HepG2 (cell line): Measurements from ENCODE around the gene GEMIN2. TPM values are rescaled to one million over a fixed set of nuclear protein-coding genes. Genes with fewer than 3 reads are reported as not detected.

Experiments
- ATF7-NPFF ChIP-seq: sonication (generic); formaldehyde crosslinking; IDR thresholded peaks from 2 replicates; pipeline ENCODE4 v1.8.1; 2023; ENCODE audit warnings: mild to moderate bottlenecking, low read depth, missing genetic modification reagents, moderate library complexity
- ERF ChIP-seq: IDR thresholded peaks from 2 replicates; pipeline ENCODE4 v1.6.1; 2018; ENCODE audit warnings: missing biosample characterization, missing genetic modification reagents
- PAF1 ChIP-seq: IDR thresholded peaks from 2 replicates; pipeline ENCODE4 v1.6.1; 2016; ENCODE audit warnings: missing genetic modification reagents, missing compliant biosample characterization
- REXO4 ChIP-seq: sonication (generic); formaldehyde crosslinking; IDR thresholded peaks from 2 replicates; pipeline ENCODE4 v1.8.0; 2022; ENCODE audit warnings: missing genetic modification reagents, mild to moderate bottlenecking, borderline replicate concordance
- SCMH1 ChIP-seq: sonication (generic); formaldehyde crosslinking; IDR thresholded peaks from 2 replicates; pipeline ENCODE4 v1.9.0; 2021; ENCODE audit warnings: missing genetic modification reagents, mild to moderate bottlenecking, borderline replicate concordance
- SOX13 ChIP-seq, 3 experiments: fragments of 450-650 bp in 1 of 3; sonication (generic) in 1 of 3; formaldehyde crosslinking in 1 of 3; IDR thresholded peaks in 2 of 3; conservative IDR thresholded peaks in 1 of 3; 2 replicates each; pipeline versions ENCODE4 v1.5.0 to v1.6.1; 2016 to 2020; ENCODE audit warnings: antibody characterized with exemption in 1 of 3, mild to moderate bottlenecking in 1 of 3, missing compliant biosample characterization in 1 of 3, missing genetic modification reagents in 1 of 3, moderate library complexity in 1 of 3
- TBX2 ChIP-seq: sonication (generic); formaldehyde crosslinking; IDR thresholded peaks from 2 replicates; pipeline ENCODE4 v1.5.0; 2020; ENCODE audit warnings: missing genetic modification reagents, mild to moderate bottlenecking, borderline replicate concordance
- ZFY ChIP-seq: sonication (generic); formaldehyde crosslinking; IDR thresholded peaks from 2 replicates; pipeline ENCODE4 v1.4.0; 2020; ENCODE audit warnings: missing genetic modification reagents
- ZNF12 ChIP-seq: sonication (generic); formaldehyde crosslinking; IDR thresholded peaks from 2 replicates; pipeline ENCODE4 v1.5.0; 2020; ENCODE audit warnings: missing genetic modification reagents
- ZNF143 ChIP-seq: sonication (generic); formaldehyde crosslinking; IDR thresholded peaks from 2 replicates; pipeline ENCODE4 v1.4.0; 2020; ENCODE audit warnings: missing genetic modification reagents
- ZNF180 ChIP-seq: sonication (generic); formaldehyde crosslinking; IDR thresholded peaks from 2 replicates; pipeline ENCODE4 v1.4.0; 2020; ENCODE audit warnings: low read depth, missing genetic modification reagents, borderline replicate concordance
- ZNF407 ChIP-seq: sonication (generic); formaldehyde crosslinking; IDR thresholded peaks from one replicate; pipeline ENCODE4 v1.5.1; 2020; ENCODE audit warnings: mild to moderate bottlenecking, missing genetic modification reagents; ENCODE audit errors: not compliant biosample characterization
- ZNF597 ChIP-seq: sonication (generic); formaldehyde crosslinking; IDR thresholded peaks from 2 replicates; pipeline ENCODE4 v1.5.0; 2020; ENCODE audit warnings: missing genetic modification reagents
- ZNF790 ChIP-seq: sonication (generic); formaldehyde crosslinking; IDR thresholded peaks from 2 replicates; pipeline ENCODE4 v1.8.0; 2022; ENCODE audit warnings: missing genetic modification reagents, mild to moderate bottlenecking, borderline replicate concordance
- polyA plus RNA-seq, 8 experiments: library from polyadenylated mRNA; depleted of rRNA in 3 of 8; stranded (reverse) in 7 of 8; unstranded in 1 of 8; fragments of >200 nt; fragmentation: Illumina TruSeq in 4 of 8; extraction: Trizol in 4 of 8; gene quantifications; 2 replicates each; pipeline versions ENCODE4 v1.2.1 to v1.2.3, GENCODE V29; 2011 to 2016; ENCODE audit warnings: low read depth in 4 of 8, missing spikeins in 1 of 8, mixed read lengths in 1 of 8; ENCODE audit not compliant: insufficient read depth in 1 of 8
- total RNA-seq, 5 experiments: library from RNA; depleted of rRNA; stranded (reverse); fragments of >200 nt; fragmentation: Illumina TruSeq; extraction: Trizol; gene quantifications; 2 replicates each; pipeline ENCODE4 v1.2.3, GENCODE V29; 2016; ENCODE audit warnings: low read depth in 1 of 5
- TF ChIP-seq, protein P1 (sequence below): sonication (generic); formaldehyde crosslinking; IDR thresholded peaks from 2 replicates; pipeline ENCODE4 v1.5.1; 2020; ENCODE audit warnings: mild to moderate bottlenecking, missing genetic modification reagents

Gene GEMIN2
- total and polyA plus RNA-seq, 2 of the 13 experiments (the other 11 are each of a cell fraction or from before 2014, with no cell fraction given), result 54.8 to 110 TPM

DNA sequence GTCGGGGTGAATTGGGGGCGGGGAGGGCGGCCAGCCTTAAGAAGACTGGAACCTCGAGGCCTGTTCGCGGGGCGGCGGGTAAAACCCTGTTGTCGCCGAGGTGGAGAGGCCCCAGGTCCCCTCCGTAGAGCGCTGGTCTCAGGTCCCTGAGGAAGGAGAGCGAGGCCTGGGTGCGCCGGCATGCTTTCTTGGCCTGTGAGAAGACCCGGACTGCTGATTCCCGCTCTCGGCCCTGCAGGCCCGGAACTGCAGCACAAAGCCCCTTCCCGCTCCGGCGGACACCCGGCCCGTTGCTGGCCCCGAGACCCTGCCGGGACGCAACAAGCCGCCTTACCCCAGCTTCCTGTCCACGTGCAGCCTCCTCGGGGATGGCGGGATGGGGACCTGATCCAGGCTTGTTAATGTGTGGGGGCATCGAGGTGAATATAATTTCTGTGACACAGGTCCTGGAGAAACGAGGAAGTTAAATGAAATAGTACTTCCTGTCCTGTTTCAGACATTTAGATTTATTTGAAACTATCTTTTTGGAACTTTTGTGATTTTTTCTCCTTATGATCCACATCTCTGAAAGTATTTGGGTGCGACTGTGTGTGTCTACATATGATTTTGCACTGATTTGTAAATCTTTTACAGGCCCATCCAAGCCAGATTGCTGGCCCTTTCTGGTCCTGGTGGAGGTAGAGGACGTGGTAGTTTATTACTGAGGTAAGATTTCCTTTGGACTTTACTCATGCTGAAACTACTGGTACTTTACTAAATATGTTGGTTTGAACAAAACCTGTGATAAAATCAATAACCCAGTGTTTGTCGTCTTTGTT lies 61.5 kb downstream of the GEMIN2 start (continued):
- TF ChIP-seq, protein P1, sequence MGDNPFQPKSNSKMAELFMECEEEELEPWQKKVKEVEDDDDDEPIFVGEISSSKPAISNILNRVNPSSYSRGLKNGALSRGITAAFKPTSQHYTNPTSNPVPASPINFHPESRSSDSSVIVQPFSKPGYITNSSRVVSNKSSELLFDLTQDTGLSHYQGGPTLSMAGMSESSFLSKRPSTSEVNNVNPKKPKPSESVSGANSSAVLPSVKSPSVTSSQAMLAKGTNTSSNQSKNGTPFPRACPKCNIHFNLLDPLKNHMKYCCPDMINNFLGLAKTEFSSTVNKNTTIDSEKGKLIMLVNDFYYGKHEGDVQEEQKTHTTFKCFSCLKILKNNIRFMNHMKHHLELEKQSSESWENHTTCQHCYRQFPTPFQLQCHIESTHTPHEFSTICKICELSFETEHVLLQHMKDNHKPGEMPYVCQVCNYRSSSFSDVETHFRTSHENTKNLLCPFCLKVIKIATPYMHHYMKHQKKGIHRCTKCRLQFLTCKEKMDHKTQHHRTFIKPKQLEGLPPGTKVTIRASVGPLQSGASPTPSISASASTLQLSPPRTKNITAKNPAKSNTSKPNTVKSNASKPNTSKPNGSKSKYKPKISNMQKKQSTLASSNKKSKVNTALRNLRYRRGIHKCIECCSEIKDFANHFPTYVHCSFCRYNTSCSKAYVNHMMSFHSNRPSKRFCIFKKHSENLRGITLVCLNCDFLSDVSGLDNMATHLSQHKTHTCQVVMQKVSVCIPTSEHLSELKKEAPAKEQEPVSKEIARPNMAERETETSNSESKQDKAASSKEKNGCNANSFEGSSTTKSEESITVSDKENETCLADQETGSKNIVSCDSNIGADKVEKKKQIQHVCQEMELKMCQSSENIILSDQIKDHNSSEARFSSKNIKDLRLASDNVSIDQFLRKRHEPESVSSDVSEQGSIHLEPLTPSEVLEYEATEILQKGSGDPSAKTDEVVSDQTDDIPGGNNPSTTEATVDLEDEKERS, result no peak; the same call in 1 of the 2 replicates
- TF ChIP-seq ZNF12 (CRISPR knock-in tag) (0 out of 2 replicates have a peak, but pooled peaks have one; percentile 40), ZNF790 (CRISPR knock-in tag) (peak; percentile 86), SCMH1 (no peak), ZFY (CRISPR knock-in tag) (peak; percentile 97), ZNF180 (CRISPR knock-in tag) (no peak; the same call in 1 of the 2 replicates), SOX13 (IDR thresholded peaks at IDR 0.05) (no peak), SOX13 (CRISPR knock-in tag; conservative IDR thresholded peaks at IDR 0.05 in 1 of 2, IDR thresholded peaks at IDR 0.05 in 1 of 2) (no peak), ZNF143 (CRISPR knock-in tag) (no peak), PAF1 (CRISPR knock-in tag) (no peak), ERF (CRISPR knock-in tag) (no peak; the same call in 1 of the 2 replicates), ZNF597 (CRISPR knock-in tag) (0 out of 2 replicates have a peak, but pooled peaks have one; percentile 47), TBX2 (CRISPR knock-in tag) (no peak; the same call in 1 of the 2 replicates), REXO4 (CRISPR knock-in tag) (0 out of 2 replicates have a peak, but pooled peaks have one; percentile 17), ZNF407 (peak; percentile 97), ATF7-NPFF (CRISPR knock-in tag) (peak; percentile 76; the same call in 1 of the 2 replicates)
